Activated CD8-positive, alpha-beta T cell treated with anti-CD3 and anti-CD28 coated beads for 36 hours (primary cell): ENCODE results near the gene FGF13. TPM values are rescaled to one million over a fixed set of nuclear protein-coding genes. Genes with fewer than 3 reads are reported as not detected.

Experiments
- ATAC-seq: fragments of 200-7000 bp; cut with Tn5 transposase; one replicate; pipeline ENCODE4 v1.10.0; 2021; ENCODE audit warnings: mild to moderate bottlenecking, moderate library complexity
- CTCF ChIA-PET: fragments of 350-600 bp; sonication (Branson Sonifier 250); formaldehyde crosslinking; loops from one replicate; lab custom pipeline; 2021; ENCODE audit warnings: antibody characterized with exemption; lab: Charles Lee
- POLR2A ChIA-PET: fragments of 350-600 bp; sonication (Branson Sonifier 250); formaldehyde crosslinking; loops from one replicate; lab custom pipeline; 2021; ENCODE audit warnings: antibody characterized with exemption; lab: Charles Lee
- DNase-seq: peaks from one replicate; pipeline ENCODE4 v3.0.0-alpha.2; 2020
- H3K27ac Mint-ChIP-seq: one replicate; pipeline ENCODE4 v1.8.0; 2021; ENCODE audit warnings: mild to moderate bottlenecking, mixed read lengths
- H3K27me3 Mint-ChIP-seq: one replicate; pipeline ENCODE4 v1.8.0; 2021; ENCODE audit warnings: mixed read lengths
- H3K36me3 Mint-ChIP-seq: one replicate; pipeline ENCODE4 v1.8.0; 2021; ENCODE audit warnings: low read depth, mixed read lengths
- H3K4me1 Mint-ChIP-seq: one replicate; pipeline ENCODE4 v1.8.0; 2021; ENCODE audit warnings: low read depth, mixed read lengths
- H3K4me3 Mint-ChIP-seq: one replicate; pipeline ENCODE4 v1.8.0; 2021; ENCODE audit warnings: mild to moderate bottlenecking, moderate library complexity, mixed read lengths
- H3K9me3 Mint-ChIP-seq: one replicate; pipeline ENCODE4 v1.8.0; 2021; ENCODE audit warnings: mixed read lengths
- intact Hi-C: fragments of 100-400 bp; cut with micrococcal nuclease; formaldehyde crosslinking; loops from one replicate; pipeline ENCODE4 v1.10.0; 2022
- total RNA-seq, 2 experiments: library from RNA; stranded (reverse); gene quantifications; one replicate each; pipeline ENCODE4 v1.2.3, GENCODE V29; 2021
- TF ChIP-seq, protein P1 (sequence below): fragments of 200-600 bp; IDR thresholded peaks from one replicate; pipeline ENCODE4 v1.8.0; 2022; ENCODE audit warnings: antibody characterized with exemption, mild to moderate bottlenecking

The FGF13 gene
- total RNA-seq, 2 experiments from 2014 or later = not detected

DNA sequence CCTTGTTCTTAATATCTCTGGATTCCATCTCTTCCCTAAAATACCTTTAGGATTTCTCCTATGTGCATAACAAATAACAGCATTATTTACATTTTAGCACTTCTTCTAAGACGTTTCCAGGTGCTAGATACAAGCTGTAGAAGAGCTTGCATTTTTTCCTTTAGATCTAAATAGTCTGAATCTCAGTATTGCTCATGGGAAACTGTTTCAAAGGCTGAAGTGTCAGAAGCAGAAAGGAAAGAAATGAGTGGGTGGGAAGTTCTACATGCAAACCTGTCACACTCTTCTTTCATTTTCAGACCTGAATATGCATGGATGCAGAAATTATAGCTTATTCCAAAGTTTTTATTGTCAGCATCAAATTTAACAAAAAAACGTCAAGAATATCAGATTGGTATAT, 41.8 kb downstream of the FGF13 start:
- TF ChIP-seq, protein P1, sequence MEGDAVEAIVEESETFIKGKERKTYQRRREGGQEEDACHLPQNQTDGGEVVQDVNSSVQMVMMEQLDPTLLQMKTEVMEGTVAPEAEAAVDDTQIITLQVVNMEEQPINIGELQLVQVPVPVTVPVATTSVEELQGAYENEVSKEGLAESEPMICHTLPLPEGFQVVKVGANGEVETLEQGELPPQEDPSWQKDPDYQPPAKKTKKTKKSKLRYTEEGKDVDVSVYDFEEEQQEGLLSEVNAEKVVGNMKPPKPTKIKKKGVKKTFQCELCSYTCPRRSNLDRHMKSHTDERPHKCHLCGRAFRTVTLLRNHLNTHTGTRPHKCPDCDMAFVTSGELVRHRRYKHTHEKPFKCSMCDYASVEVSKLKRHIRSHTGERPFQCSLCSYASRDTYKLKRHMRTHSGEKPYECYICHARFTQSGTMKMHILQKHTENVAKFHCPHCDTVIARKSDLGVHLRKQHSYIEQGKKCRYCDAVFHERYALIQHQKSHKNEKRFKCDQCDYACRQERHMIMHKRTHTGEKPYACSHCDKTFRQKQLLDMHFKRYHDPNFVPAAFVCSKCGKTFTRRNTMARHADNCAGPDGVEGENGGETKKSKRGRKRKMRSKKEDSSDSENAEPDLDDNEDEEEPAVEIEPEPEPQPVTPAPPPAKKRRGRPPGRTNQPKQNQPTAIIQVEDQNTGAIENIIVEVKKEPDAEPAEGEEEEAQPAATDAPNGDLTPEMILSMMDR = no peak
- H3K9me3 Mint-ChIP-seq = no peaks in the 10 kb centered on the region
- H3K36me3 Mint-ChIP-seq = no peaks in the 10 kb centered on the region

GRCh38 chrX:138664466-138664865, 47.1 kb downstream of the FGF13 start:
- no peaks in the 10 kb centered on the region for H3K9me3 Mint-ChIP-seq
- CTCF ChIA-PET = no interaction called here
- TF ChIP-seq, protein P1 = no peak

More for the DNA sequence above, 41.8 kb downstream of the FGF13 start:
- ATAC-seq (no peak), DNase-seq (no peak)
- CTCF ChIA-PET = no interaction called here
- Mint-ChIP-seq H3K4me3 (no peak overlapping the region), H3K4me1 (no peaks in the 10 kb centered on the region), H3K27me3 (no peaks in the 10 kb centered on the region), H3K27ac (no peak overlapping the region)
- POLR2A ChIA-PET = no interaction called here
- intact Hi-C loops = no loop called here

DNA sequence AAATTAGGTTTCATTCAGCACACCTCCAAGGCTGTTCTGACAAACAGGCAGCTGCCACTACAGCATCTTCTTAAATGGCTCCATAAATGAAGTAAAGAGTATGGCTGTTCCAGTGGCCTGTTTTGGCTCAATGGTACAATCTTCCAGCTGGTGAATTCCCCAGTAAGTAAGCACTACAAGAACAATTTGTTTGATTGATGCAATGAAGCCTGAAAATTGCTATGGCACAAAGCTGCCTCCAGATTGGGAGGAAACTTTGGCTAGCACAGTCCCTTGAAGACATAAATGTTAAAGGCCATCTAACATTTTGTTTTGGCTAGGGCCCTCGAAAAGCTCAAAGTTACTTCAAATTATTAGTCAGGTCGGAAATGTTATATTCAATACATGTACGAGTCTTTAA, 47.5 kb downstream of the FGF13 start:
- H3K36me3 Mint-ChIP-seq = no peaks in the 10 kb centered on the region

More at GRCh38 chrX:138664466-138664865, 47.1 kb downstream of the FGF13 start:
- no peak overlapping the region for H3K27ac Mint-ChIP-seq
- intact Hi-C loops = no loop called here
- H3K27me3 Mint-ChIP-seq = no peaks in the 10 kb centered on the region
- no peak for DNase-seq
- no peak overlapping the region for H3K4me3 Mint-ChIP-seq
- POLR2A ChIA-PET = no interaction called here
- no peaks in the 10 kb centered on the region for H3K36me3 Mint-ChIP-seq
- no peak for ATAC-seq
- no peaks in the 10 kb centered on the region for H3K4me1 Mint-ChIP-seq

GRCh38 chrX:138651494-138651893, 60.0 kb downstream of the FGF13 start:
- no peak for ATAC-seq
- POLR2A ChIA-PET = no interaction called here
- H3K9me3 Mint-ChIP-seq = no peaks in the 10 kb centered on the region

More for the DNA sequence above, 47.5 kb downstream of the FGF13 start:
- H3K9me3 Mint-ChIP-seq = no peaks in the 10 kb centered on the region
- H3K27me3 Mint-ChIP-seq = no peaks in the 10 kb centered on the region
- POLR2A ChIA-PET = no interaction called here
- TF ChIP-seq, protein P1 = no peak
- DNase-seq (no peak), ATAC-seq (no peak)
- H3K27ac Mint-ChIP-seq = no peak overlapping the region
- CTCF ChIA-PET = no interaction called here
- no peak overlapping the region for H3K4me3 Mint-ChIP-seq
- H3K4me1 Mint-ChIP-seq = no peaks in the 10 kb centered on the region
- intact Hi-C loops = no loop called here

DNA sequence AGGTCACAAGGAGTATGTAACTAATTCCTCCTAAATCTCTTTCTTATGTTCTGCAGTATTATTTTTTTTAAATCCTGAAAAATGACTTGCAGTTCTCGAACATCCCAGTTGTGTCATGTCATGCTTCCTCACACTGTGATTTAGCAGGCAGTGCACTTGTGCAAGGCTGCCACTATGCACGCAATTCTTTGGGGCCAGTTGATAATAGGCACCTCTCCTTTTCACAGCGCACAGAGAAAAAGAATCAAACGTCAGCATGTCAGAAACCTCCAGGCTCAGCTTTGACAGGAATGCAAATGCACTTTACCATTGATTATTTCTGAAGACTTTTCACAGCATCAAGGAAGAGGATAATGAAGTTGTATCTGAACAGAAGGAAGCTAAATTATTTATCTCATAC, 62.9 kb downstream of the FGF13 start:
- no peaks in the 10 kb centered on the region for H3K36me3 Mint-ChIP-seq
- DNase-seq = no peak
- ChIA-PET POLR2A (no interaction called here), CTCF (no interaction called here)
- no peaks in the 10 kb centered on the region for H3K27me3 Mint-ChIP-seq
- TF ChIP-seq, protein P1 = no peak
- H3K4me3 Mint-ChIP-seq = no peak overlapping the region
- no peak for ATAC-seq
- intact Hi-C loops = no loop called here
- no peaks in the 10 kb centered on the region for H3K4me1 Mint-ChIP-seq
- no peaks in the 10 kb centered on the region for H3K9me3 Mint-ChIP-seq
- no peak overlapping the region for H3K27ac Mint-ChIP-seq

More at GRCh38 chrX:138651494-138651893, 60.0 kb downstream of the FGF13 start:
- Mint-ChIP-seq H3K4me1 (no peaks in the 10 kb centered on the region), H3K27me3 (no peaks in the 10 kb centered on the region), H3K27ac (no peak overlapping the region), H3K4me3 (no peak overlapping the region), H3K36me3 (no peaks in the 10 kb centered on the region)
- CTCF ChIA-PET = no interaction called here
- no peak for DNase-seq
- intact Hi-C loops = no loop called here
- TF ChIP-seq, protein P1 = no peak
